Neural cell (in vitro differentiated cells): ENCODE results near the gene VAV2.

ENCODE experiments used
- CTCF ChIP-seq: fragments of 450-650 bp; IDR thresholded peaks from 2 replicates; pipeline ENCODE4 v1.5.1; 2014; ENCODE audit warnings: antibody characterized with exemption, mild to moderate bottlenecking, moderate library complexity; ENCODE audit not compliant: poor library complexity, severe bottlenecking
- EP300 ChIP-seq: fragments of 450-650 bp; conservative IDR thresholded peaks from 2 replicates; pipeline ENCODE4 v1.6.1; 2014; ENCODE audit warnings: antibody characterized with exemption, mild to moderate bottlenecking, moderate library complexity; ENCODE audit not compliant: poor library complexity, severe bottlenecking
- EZH2 ChIP-seq: fragments of 200-600, 300-800 bp; shearing (Covaris generic), sonication (generic); IDR thresholded peaks from 2 replicates; pipeline ENCODE4 v1.6.1; 2014; ENCODE audit warnings: antibody characterized with exemption, low read length, borderline replicate concordance, mild to moderate bottlenecking; ENCODE audit not compliant: insufficient read depth, poor library complexity, severe bottlenecking
- MXI1 ChIP-seq: fragments of 450-650 bp; conservative IDR thresholded peaks from 2 replicates; pipeline ENCODE4 v1.6.1; 2014; ENCODE audit warnings: antibody characterized with exemption, mild to moderate bottlenecking; ENCODE audit not compliant: poor library complexity, severe bottlenecking
- POLR2AphosphoS5 ChIP-seq: IDR thresholded peaks from 2 replicates; pipeline ENCODE4 v1.6.1; 2012
- RAD21 ChIP-seq: fragments of 450-650 bp; conservative IDR thresholded peaks from 2 replicates; pipeline ENCODE4 v1.6.1; 2014; ENCODE audit warnings: antibody characterized with exemption, mild to moderate bottlenecking, moderate library complexity
- REST ChIP-seq: IDR thresholded peaks from 2 replicates; pipeline ENCODE4 v1.6.1; 2012; ENCODE audit warnings: borderline replicate concordance
- TAF1 ChIP-seq: IDR thresholded peaks from 2 replicates; pipeline ENCODE4 v1.6.1; 2012; ENCODE audit warnings: low read depth

- TF ChIP-seq EP300: no peak
- no peak for TF ChIP-seq CTCF
- TF ChIP-seq RAD21: no peak
- TF ChIP-seq POLR2AphosphoS5: no peak
- no peak for TF ChIP-seq TAF1
- TF ChIP-seq REST: no peak
- TF ChIP-seq EZH2: no peak
- TF ChIP-seq MXI1: no peak
Observed at GRCh38 chr9:133783331-133783731, 208.8 kb downstream of the VAV2 start.
